Lower leg skin (tissue), 3 donors: Measurements from ENCODE around the gene PTPN1.

Experiments
- CTCF ChIP-seq, 3 donors: fragments of 450-650 bp; IDR thresholded peaks; one replicate each; pipeline ENCODE4 v1.5.1; 2016; ENCODE audit warnings: antibody characterized with exemption in 3 of 3, mild to moderate bottlenecking in 3 of 3, moderate library complexity in 2 of 3
- POLR2A ChIP-seq, 2 donors: fragments of 450-650 bp; IDR thresholded peaks; one replicate each; pipeline ENCODE4 v1.6.1; 2016 to 2017; ENCODE audit warnings: antibody characterized with exemption in 2 of 2, mild to moderate bottlenecking in 1 of 2, moderate library complexity in 1 of 2

- TF ChIP-seq CTCF (IDR thresholded peaks at IDR 0.05) (no peak), POLR2A (IDR thresholded peaks at IDR 0.05) (no peak)
Measured at GRCh38 chr20:50560867-50561266, 50.7 kb downstream of the PTPN1 start.
